Progenitor cell of endocrine pancreas (in vitro differentiated cells): Measurements from ENCODE around the gene PRKRA. TPM values are rescaled to one million over a fixed set of nuclear protein-coding genes. Genes with fewer than 3 reads are reported as not detected.

Experiments
- DNase-seq: peaks from one replicate; pipeline ENCODE4 v3.0.0; 2021; ENCODE audit warnings: low spot score; ENCODE audit not compliant: unreplicated experiment
- H3K27ac Mint-ChIP-seq: 2 replicates; pipeline ENCODE4 v1.8.0; 2021; ENCODE audit warnings: mild to moderate bottlenecking, moderate library complexity, mixed read lengths
- H3K27me3 Mint-ChIP-seq: 2 replicates; pipeline ENCODE4 v1.8.0; 2021; ENCODE audit warnings: mixed read lengths
- H3K36me3 Mint-ChIP-seq: 2 replicates; pipeline ENCODE4 v1.8.0; 2022; ENCODE audit warnings: mixed read lengths; ENCODE audit not compliant: insufficient read depth
- H3K4me1 Mint-ChIP-seq: 2 replicates; pipeline ENCODE4 v1.8.0; 2021; ENCODE audit warnings: low read depth, mixed read lengths
- H3K4me3 Mint-ChIP-seq: 2 replicates; pipeline ENCODE4 v1.8.0; 2021; ENCODE audit warnings: low read depth, mild to moderate bottlenecking, moderate library complexity, mixed read lengths
- H3K9me3 Mint-ChIP-seq: 2 replicates; pipeline ENCODE4 v1.8.0; 2021; ENCODE audit warnings: low read depth, mixed read lengths
- total RNA-seq: library from RNA; stranded (reverse); gene quantifications from 2 replicates; pipeline ENCODE4 v1.2.1, GENCODE V29; 2021
- TF ChIP-seq, protein P1 (sequence below): fragments of 200-600 bp; sonication (generic); IDR thresholded peaks from one replicate; pipeline ENCODE4 v1.5.0; 2021; ENCODE audit warnings: antibody characterized with exemption, mild to moderate bottlenecking; ENCODE audit not compliant: unreplicated experiment

PRKRA gene
- total RNA-seq, 1 donor from 2014 or later: 92.1 TPM

DNA sequence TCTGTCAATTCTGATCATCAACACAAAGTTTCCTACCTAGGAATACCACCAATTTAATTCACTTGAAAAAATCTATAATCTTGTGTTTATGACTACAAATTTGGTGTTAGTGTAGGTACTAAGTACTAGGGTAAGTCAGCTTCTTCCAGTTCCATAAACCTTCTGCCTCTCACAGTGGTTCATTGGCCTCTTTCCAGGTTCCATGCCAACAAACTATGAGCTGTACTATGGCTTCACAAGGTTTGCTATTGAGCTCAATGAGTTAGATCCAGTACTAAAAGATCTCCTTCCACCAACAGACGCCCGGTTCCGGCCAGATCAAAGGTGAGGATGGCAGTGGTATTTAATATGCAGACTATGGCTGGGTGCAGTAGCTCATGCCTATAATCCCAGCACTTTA is 58.8 kb downstream of the PRKRA start:
- H3K4me3 Mint-ChIP-seq: no peak overlapping the region
- TF ChIP-seq, protein P1, sequence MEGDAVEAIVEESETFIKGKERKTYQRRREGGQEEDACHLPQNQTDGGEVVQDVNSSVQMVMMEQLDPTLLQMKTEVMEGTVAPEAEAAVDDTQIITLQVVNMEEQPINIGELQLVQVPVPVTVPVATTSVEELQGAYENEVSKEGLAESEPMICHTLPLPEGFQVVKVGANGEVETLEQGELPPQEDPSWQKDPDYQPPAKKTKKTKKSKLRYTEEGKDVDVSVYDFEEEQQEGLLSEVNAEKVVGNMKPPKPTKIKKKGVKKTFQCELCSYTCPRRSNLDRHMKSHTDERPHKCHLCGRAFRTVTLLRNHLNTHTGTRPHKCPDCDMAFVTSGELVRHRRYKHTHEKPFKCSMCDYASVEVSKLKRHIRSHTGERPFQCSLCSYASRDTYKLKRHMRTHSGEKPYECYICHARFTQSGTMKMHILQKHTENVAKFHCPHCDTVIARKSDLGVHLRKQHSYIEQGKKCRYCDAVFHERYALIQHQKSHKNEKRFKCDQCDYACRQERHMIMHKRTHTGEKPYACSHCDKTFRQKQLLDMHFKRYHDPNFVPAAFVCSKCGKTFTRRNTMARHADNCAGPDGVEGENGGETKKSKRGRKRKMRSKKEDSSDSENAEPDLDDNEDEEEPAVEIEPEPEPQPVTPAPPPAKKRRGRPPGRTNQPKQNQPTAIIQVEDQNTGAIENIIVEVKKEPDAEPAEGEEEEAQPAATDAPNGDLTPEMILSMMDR: no peak
- no peak overlapping the region for H3K27ac Mint-ChIP-seq
- no peaks in the 10 kb centered on the region for H3K27me3 Mint-ChIP-seq
- H3K9me3 Mint-ChIP-seq: no peaks in the 10 kb centered on the region
- H3K36me3 Mint-ChIP-seq: no peaks in the 10 kb centered on the region
- DNase-seq: no peak
- H3K4me1 Mint-ChIP-seq: no peaks in the 10 kb centered on the region

DNA sequence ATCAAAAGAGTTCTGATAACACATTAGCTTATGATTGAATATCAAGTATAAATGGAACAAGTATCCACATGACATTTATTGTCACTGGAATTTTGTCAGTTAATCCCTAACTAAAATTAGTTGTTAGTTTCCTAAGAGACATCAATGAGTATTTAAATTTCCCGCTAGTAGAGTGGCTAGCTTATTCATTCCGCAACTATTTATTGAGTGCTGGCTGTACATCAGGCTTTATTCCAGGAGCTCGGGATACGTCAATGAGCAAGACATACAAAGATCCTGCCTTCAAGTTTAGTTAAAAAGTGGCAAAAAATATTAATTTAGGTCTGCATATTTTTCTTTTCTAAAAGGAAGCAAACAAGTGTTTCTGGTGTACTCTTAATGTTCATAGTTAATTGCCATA is 59.3 kb downstream of the PRKRA start:
- no peaks in the 10 kb centered on the region for H3K4me1 Mint-ChIP-seq
- TF ChIP-seq, protein P1: no peak
- no peak overlapping the region for H3K4me3 Mint-ChIP-seq
- no peaks in the 10 kb centered on the region for H3K9me3 Mint-ChIP-seq
- H3K27ac Mint-ChIP-seq: no peak overlapping the region
- no peaks in the 10 kb centered on the region for H3K27me3 Mint-ChIP-seq
- DNase-seq: no peak
- no peaks in the 10 kb centered on the region for H3K36me3 Mint-ChIP-seq

DNA sequence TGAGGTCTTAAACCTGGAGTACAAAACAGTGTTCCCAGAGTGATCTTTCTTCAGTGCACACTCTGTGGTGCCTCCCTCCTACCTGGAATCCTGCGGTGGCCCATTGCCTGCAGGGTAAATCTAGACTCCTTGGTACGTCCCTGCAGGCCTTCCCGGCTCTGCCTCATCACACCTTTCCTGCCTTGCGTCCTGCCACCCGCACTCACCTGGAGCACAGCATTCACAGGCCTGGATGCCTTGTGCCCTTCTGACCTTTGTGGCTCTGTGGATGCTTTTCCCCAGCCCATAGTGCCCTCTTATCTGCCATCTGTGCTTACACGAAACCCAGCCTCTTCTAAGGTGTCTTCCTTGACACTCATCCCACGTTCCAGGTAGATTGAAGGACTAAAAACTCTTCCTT is 62.7 kb downstream of the PRKRA start:
- no peak overlapping the region for H3K27ac Mint-ChIP-seq
- H3K4me3 Mint-ChIP-seq: no peak overlapping the region
- TF ChIP-seq, protein P1: no peak
- DNase-seq: no peak
- no peaks in the 10 kb centered on the region for H3K27me3 Mint-ChIP-seq
- no peaks in the 10 kb centered on the region for H3K4me1 Mint-ChIP-seq
- no peaks in the 10 kb centered on the region for H3K9me3 Mint-ChIP-seq
- H3K36me3 Mint-ChIP-seq: no peaks in the 10 kb centered on the region

DNA sequence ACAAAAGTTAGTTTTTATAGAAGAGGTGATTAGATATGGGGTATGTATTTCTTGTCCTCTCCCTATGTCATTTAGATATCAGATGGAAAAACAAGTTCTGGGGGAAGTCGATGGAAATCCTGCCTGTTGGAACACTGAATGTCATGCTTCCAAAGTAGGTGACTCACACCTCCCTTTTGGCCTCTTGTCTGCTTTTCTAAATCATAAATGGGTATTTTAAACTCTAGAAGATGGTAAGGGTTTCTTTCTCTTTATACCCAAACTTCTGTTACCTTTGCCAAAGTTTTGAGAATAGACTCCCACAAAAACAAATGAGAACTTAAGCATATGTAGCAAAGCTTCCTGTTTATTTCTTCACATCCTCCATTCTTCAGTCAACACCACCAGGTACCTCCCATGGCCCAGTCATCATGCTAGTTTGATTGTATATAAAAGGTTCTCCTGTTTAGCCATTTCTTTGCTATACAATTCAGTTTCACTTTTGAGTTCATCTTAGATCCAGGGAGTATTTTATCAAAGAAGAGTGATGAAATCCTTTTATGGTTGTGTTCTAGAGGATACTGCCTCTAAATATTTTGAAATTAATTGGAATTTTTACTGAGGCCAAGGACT is 63.9 kb downstream of the PRKRA start:
- H3K4me3 Mint-ChIP-seq: no peak overlapping the region
- H3K9me3 Mint-ChIP-seq: no peaks in the 10 kb centered on the region
- H3K4me1 Mint-ChIP-seq: no peaks in the 10 kb centered on the region

DNA sequence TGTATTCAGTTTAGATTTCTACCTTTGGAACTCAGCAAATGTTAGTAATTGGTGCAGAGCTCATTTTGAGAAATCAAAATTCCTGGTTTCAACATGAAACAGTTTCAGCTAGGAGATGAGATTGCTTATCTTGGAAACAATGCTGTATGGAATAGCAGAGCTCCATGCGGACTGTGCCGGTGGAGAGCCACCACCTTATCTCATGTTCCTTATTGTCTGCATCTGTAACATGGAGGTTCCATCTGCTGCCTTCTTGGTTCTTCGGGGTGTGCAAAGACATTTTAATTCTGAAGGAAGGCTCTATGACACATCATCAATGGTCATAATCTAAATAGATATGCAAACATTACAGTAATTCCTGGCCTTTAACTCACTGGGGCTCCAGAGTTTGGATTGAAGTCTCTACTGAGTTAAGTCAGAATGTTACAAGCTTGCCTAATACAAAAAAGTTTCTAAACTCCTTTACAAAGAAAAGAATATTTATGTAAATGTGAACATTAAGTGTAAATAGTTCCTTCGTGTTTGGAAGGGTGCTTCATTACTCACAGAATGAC is 65.3 kb downstream of the PRKRA start:
- H3K4me3 Mint-ChIP-seq: no peak overlapping the region
- H3K27ac Mint-ChIP-seq: no peak overlapping the region
- H3K36me3 Mint-ChIP-seq: no peaks in the 10 kb centered on the region
- DNase-seq: no peak
- no peaks in the 10 kb centered on the region for H3K9me3 Mint-ChIP-seq
- no peaks in the 10 kb centered on the region for H3K27me3 Mint-ChIP-seq
- TF ChIP-seq, protein P1: no peak
- no peaks in the 10 kb centered on the region for H3K4me1 Mint-ChIP-seq

More for the DNA sequence above, 63.9 kb downstream of the PRKRA start:
- TF ChIP-seq, protein P1: no peak
- H3K36me3 Mint-ChIP-seq: no peaks in the 10 kb centered on the region
- no peaks in the 10 kb centered on the region for H3K27me3 Mint-ChIP-seq
- no peak overlapping the region for H3K27ac Mint-ChIP-seq
- DNase-seq: no peak
